Measurements from ENCODE around the gene GPR108.

- TF ChIP-seq EZH2 (IDR thresholded peaks at IDR 0.05; ENCODE audit: low read length), result no peak
- TF ChIP-seq CTCF (optimal IDR thresholded peaks at IDR 0.05 in 1 of 3, IDR thresholded peaks at IDR 0.05 in 1 of 3, conservative IDR thresholded peaks at IDR 0.05 in 1 of 3; ENCODE audit: extremely low read depth in 1 of 3, insufficient read depth in 2 of 3, low read length in 3 of 3), result no peak
These were observed 36.6 kb downstream of the GPR108 start for GRCh38 chr19:6700586-6701316.

Measured in keratinocyte (primary cell).